H7 (cell line): ENCODE results near the gene ACRBP. TPM values are rescaled to one million over a fixed set of nuclear protein-coding genes. Genes with fewer than 3 reads are reported as not detected.

Experiments used
- DNase-seq: peaks from one replicate; pipeline ENCODE4 v3.0.0; 2012
- H3K27me3 ChIP-seq: 2 replicates; pipeline ENCODE4 v1.6.0; 2011; ENCODE audit warnings: mild to moderate bottlenecking, low read length; ENCODE audit not compliant: control insufficient read depth, insufficient read depth
- H3K36me3 ChIP-seq: replicated peaks from 2 replicates; pipeline ENCODE4 v1.5.1; 2011; ENCODE audit warnings: low read length; ENCODE audit not compliant: control insufficient read depth, insufficient read depth
- H3K4me3 ChIP-seq: 2 replicates; pipeline ENCODE4 v1.5.1; 2011; ENCODE audit warnings: low read depth, mild to moderate bottlenecking, control low read depth, low read length, moderate library complexity; ENCODE audit not compliant: insufficient read depth
- total RNA-seq: library from RNA; depleted of rRNA; stranded (reverse); fragments of >200 nt; shearing (Covaris generic); gene quantifications from 2 replicates; pipeline ENCODE4 v1.2.3, GENCODE V29; 2014; rRNA removed

Gene ACRBP
- 0.80 and 3.6 TPM in 2 replicates for total RNA-seq

- peak within 1 kb of the TSS; percentile 53 for H3K4me3 ChIP-seq
- DNase-seq = peak; percentile 97
Measured at GRCh38 chr12:6647083-6647604, at the start of gene ACRBP. Gene ACRBP (minus strand): TSS chr12:6647432. CDS start chr12:6647366, 66 bp downstream.

GRCh38 chr12:6695313-6696045 lies 48.2 kb upstream of the ACRBP start:
- no peak overlapping the region for H3K4me3 ChIP-seq

More at GRCh38 chr12:6647083-6647604, at the start of gene ACRBP:
- Histone ChIP-seq H3K36me3 (peaks cover 9% of the 10 kb centered on the region), H3K27me3 (peaks cover 9% of the 10 kb centered on the region)

GRCh38 chr12:6694701-6695100 lies 47.5 kb upstream of the ACRBP start:
- Histone ChIP-seq H3K4me3 (no peak overlapping the region), H3K36me3 (no peaks in the 10 kb centered on the region; the same call in 1 of the 2 replicates), H3K27me3 (peaks cover 8% of the 10 kb centered on the region)
- no peak for DNase-seq

More at GRCh38 chr12:6695313-6696045, 48.2 kb upstream of the ACRBP start:
- H3K36me3 ChIP-seq = no peaks in the 10 kb centered on the region; the same call in 1 of the 2 replicates
- peaks cover 15% of the 10 kb centered on the region for H3K27me3 ChIP-seq
- peak; percentile 19 for DNase-seq

GRCh38 chr12:6693832-6694355 lies 46.7 kb upstream of the ACRBP start:
- Histone ChIP-seq H3K36me3 (no peaks in the 10 kb centered on the region; the same call in 1 of the 2 replicates), H3K27me3 (peaks cover under 1% of the 10 kb centered on the region; the same call in 1 of the 2 replicates), H3K4me3 (no peak overlapping the region)
- no peak for DNase-seq

- Histone ChIP-seq H3K4me3 (no peak overlapping the region), H3K36me3 (no peaks in the 10 kb centered on the region; the same call in 1 of the 2 replicates), H3K27me3 (no peaks in the 10 kb centered on the region)
- no peak for DNase-seq
Measured at GRCh38 chr12:6692888-6693287, 45.7 kb upstream of the ACRBP start.

GRCh38 chr12:6691473-6691872 lies 44.2 kb upstream of the ACRBP start:
- Histone ChIP-seq H3K36me3 (no peaks in the 10 kb centered on the region; the same call in 1 of the 2 replicates), H3K27me3 (no peaks in the 10 kb centered on the region), H3K4me3 (no peak overlapping the region)
- DNase-seq = no peak

- peak within 1 kb of the TSS; percentile 100 for H3K4me3 ChIP-seq
- DNase-seq = peak; percentile 94
- H3K36me3 ChIP-seq = peaks cover 1% of the 10 kb centered on the region; the same call in 1 of the 2 replicates
- no peaks in the 10 kb centered on the region for H3K27me3 ChIP-seq
Measured at GRCh38 chr12:6688999-6689882, 42.0 kb upstream of the ACRBP start, which contains the start of gene ZNF384. Gene ZNF384 (minus strand): TSS chr12:6689375. CDS start chr12:6679520, 9,855 bp downstream.

GRCh38 chr12:6688543-6688998 lies 41.3 kb upstream of the ACRBP start:
- Histone ChIP-seq H3K4me3 (peak overlapping the region; percentile 100), H3K36me3 (peaks cover 1% of the 10 kb centered on the region; the same call in 1 of the 2 replicates), H3K27me3 (no peaks in the 10 kb centered on the region)
- DNase-seq = no peak

- no peak overlapping the region for H3K4me3 ChIP-seq
- peaks cover 1% of the 10 kb centered on the region; the same call in 1 of the 2 replicates for H3K36me3 ChIP-seq
- no peak for DNase-seq
- H3K27me3 ChIP-seq = no peaks in the 10 kb centered on the region
Measured at GRCh38 chr12:6685814-6686213, 38.6 kb upstream of the ACRBP start.

GRCh38 chr12:6684609-6685008 lies 37.4 kb upstream of the ACRBP start:
- peak; percentile 59 for DNase-seq
- Histone ChIP-seq H3K27me3 (no peaks in the 10 kb centered on the region), H3K36me3 (peaks cover 1% of the 10 kb centered on the region; the same call in 1 of the 2 replicates), H3K4me3 (no peak overlapping the region)

- H3K27me3 ChIP-seq = no peaks in the 10 kb centered on the region
- H3K4me3 ChIP-seq = no peak overlapping the region
- no peak for DNase-seq
- H3K36me3 ChIP-seq = peaks cover 40% of the 10 kb centered on the region
Measured at GRCh38 chr12:6676962-6677361, 29.7 kb upstream of the ACRBP start.

- Histone ChIP-seq H3K27me3 (no peaks in the 10 kb centered on the region), H3K4me3 (no peak overlapping the region), H3K36me3 (peaks cover 53% of the 10 kb centered on the region)
- DNase-seq = no peak
Measured at GRCh38 chr12:6672143-6672542, 24.9 kb upstream of the ACRBP start.

GRCh38 chr12:6667559-6668210 lies 20.5 kb upstream of the ACRBP start:
- H3K36me3 ChIP-seq = peaks cover 44% of the 10 kb centered on the region
- H3K4me3 ChIP-seq = no peak overlapping the region
- no peaks in the 10 kb centered on the region for H3K27me3 ChIP-seq
- DNase-seq = peak; percentile 58
